GM12865 (cell line): ENCODE data around the gene RPS19BP1.
A peak's percentile ranks its signal among the peaks of the same experiment; 100 is the strongest.

Source experiments
- DNase-seq: peaks from one replicate; pipeline ENCODE4 v3.0.0; 2010; ENCODE audit warnings: low read depth
- H3K4me3 ChIP-seq: 2 replicates; pipeline ENCODE4 v1.5.1; 2011; ENCODE audit warnings: mild to moderate bottlenecking, low read depth, low read length, control low read depth
- TF ChIP-seq, protein P1 (sequence below): IDR thresholded peaks from 2 replicates; pipeline ENCODE4 v1.5.1; 2011; ENCODE audit warnings: low read length, control low read depth, low read depth, inconsistent platforms; ENCODE audit not compliant: insufficient read depth; ENCODE audit errors: missing control alignments

Gene RPS19BP1

DNA sequence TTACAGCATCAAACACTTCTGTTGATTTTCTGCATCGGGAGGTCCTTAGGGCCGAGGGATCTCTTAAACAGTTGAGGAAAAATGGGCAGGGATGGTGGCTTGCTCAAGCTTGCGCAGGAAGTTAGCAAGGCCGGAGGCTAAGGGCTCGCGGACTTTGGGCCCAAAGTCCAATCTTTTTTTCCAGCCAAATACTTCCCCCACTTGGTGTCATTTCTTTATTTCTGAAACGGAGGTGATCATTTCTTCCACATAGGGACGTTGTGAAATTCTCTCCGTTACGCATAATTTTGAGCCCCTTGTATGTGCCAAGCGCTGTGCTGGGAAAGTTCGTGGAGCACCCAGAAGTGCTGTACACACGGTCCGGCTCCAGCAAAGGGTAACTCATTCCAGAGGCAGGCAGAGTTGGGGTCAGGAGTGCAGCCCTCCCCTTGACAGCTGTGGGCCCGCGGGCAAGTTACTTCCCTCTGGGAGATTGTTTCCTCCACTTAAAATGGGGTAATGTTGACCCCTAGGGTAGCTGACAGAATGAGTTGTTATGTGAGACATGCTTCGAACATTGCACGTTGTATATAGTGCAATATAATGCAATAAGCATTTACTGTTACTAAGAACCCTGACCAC, 29.6 kb downstream of the RPS19BP1 start:
- DNase-seq: no peak
- H3K4me3 ChIP-seq: peak overlapping the region; percentile 95
- TF ChIP-seq, protein P1, sequence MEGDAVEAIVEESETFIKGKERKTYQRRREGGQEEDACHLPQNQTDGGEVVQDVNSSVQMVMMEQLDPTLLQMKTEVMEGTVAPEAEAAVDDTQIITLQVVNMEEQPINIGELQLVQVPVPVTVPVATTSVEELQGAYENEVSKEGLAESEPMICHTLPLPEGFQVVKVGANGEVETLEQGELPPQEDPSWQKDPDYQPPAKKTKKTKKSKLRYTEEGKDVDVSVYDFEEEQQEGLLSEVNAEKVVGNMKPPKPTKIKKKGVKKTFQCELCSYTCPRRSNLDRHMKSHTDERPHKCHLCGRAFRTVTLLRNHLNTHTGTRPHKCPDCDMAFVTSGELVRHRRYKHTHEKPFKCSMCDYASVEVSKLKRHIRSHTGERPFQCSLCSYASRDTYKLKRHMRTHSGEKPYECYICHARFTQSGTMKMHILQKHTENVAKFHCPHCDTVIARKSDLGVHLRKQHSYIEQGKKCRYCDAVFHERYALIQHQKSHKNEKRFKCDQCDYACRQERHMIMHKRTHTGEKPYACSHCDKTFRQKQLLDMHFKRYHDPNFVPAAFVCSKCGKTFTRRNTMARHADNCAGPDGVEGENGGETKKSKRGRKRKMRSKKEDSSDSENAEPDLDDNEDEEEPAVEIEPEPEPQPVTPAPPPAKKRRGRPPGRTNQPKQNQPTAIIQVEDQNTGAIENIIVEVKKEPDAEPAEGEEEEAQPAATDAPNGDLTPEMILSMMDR: no peak

DNA sequence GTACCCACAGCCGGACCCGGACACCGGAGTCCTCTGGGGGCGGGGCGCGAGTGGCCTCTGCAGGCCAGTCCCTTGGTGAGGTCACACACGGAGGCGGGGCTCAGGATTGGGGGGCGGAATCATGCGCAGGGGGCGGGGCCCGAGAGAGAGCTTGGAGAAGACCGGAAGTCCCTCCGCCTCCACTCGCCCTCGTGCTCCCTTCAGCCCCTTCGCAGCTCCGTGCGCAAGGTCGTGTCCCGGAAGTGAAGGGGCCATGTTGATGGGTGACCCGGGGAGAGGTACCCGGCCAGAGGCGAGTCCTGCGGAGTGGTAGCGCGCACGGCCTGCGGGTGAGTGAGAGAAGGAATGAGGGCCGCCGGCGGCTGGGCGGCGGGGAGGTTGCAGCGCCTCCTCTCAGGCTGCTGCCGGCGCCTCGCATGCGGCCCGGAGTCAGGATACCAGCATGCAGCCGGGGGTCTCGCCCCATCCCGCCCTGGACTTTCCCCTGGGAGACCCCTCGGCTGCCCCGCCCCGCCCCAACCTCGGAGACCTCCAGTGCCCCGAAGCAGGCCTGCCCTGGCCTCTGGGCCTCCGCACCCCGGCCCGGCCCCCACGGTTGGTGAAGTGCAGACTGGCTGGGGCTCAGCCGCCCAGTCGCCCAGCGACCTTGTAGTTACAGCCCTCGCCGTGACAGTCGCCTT, 30.3 kb downstream of the RPS19BP1 start, which contains the start of gene MIEF1:
Gene MIEF1 (plus strand): TSS at position 182 of the 680 bp plus-strand sequence. CDS start 9,005 bp downstream, outside the sequence.
- TF ChIP-seq, protein P1: no peak
- peak within 1 kb of the TSS; percentile 95 for H3K4me3 ChIP-seq
- peak; percentile 98 for DNase-seq

GRCh38 chr22:39501644-39502108, 30.9 kb downstream of the RPS19BP1 start:
- peak overlapping the region; percentile 95 for H3K4me3 ChIP-seq
- no peak for DNase-seq
- TF ChIP-seq, protein P1: no peak

GRCh38 chr22:39500101-39500500, 32.4 kb downstream of the RPS19BP1 start:
- TF ChIP-seq, protein P1: no peak
- no peak for DNase-seq
- no peak overlapping the region for H3K4me3 ChIP-seq

GRCh38 chr22:39498802-39499201, 33.7 kb downstream of the RPS19BP1 start:
- H3K4me3 ChIP-seq: no peak overlapping the region
- TF ChIP-seq, protein P1: no peak
- no peak for DNase-seq

GRCh38 chr22:39498368-39498767, 34.2 kb downstream of the RPS19BP1 start:
- DNase-seq: no peak
- no peak overlapping the region for H3K4me3 ChIP-seq
- TF ChIP-seq, protein P1: no peak
